CD4-positive, alpha-beta T cell treated with Interferon alpha-2 for 1 hour (primary cell): ENCODE results near the gene GPR17.

ENCODE experiments used
- DNase-seq, 2 donors: peaks; one replicate each; pipeline ENCODE4 v3.0.0-alpha.2; 2020 to 2022

GPR17 gene

DNA sequence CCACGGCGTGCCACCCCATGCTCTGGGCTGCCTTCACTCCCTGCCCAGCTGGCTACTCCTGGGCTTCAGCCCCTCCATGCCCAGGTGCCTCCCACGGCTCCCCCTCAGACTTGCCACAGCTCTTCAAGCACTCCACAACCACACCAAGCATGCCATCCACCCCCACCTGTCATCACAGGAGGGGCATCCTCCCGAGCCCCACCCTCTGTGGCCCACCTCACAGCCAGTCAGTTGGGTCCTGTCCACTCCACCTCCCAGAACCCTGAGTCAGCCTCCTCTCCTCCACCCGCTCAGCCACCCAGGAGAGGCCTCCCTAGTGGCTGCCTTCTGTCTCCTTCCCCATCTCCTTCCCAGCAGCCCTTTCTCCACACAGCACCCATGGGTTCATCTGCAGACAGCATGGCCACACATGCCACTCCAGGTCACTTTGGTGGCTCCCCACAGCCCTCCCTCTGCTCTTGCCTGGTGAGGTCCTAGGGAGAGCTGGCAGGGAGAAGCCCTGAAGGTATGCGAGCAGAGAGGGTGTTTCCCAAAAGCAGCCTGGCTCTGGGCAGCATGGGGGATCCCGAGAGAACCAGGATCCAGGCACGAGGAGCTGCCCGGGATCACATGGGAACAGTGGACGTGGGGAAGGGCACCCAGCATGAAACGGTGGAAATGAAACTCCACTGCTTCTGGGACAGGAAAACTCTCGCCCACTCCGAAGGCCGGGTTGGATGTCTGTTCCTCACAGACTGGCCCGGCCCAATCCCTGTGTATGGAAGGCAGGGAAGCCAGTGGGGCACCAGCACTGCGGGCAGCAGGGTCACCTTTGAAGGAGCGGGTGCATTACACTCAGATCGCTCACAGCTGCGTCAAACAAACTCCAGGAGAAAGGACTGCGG is 26.6 kb downstream of the GPR17 start:
- no peak for DNase-seq

GRCh38 chr2:127673291-127674069 is 27.5 kb downstream of the GPR17 start:
- no peak for DNase-seq

GRCh38 chr2:127674241-127675209 is 28.6 kb downstream of the GPR17 start:
- peak in 1 of 2 donors; percentile 15 for DNase-seq

- no peak for DNase-seq
Measured at GRCh38 chr2:127675331-127676261, 29.6 kb downstream of the GPR17 start, which contains the start of gene LIMS2. Gene LIMS2, minus strand, starts transcription at chr2:127675530. Its CDS starts 506 bp downstream, at chr2:127675024.

DNA sequence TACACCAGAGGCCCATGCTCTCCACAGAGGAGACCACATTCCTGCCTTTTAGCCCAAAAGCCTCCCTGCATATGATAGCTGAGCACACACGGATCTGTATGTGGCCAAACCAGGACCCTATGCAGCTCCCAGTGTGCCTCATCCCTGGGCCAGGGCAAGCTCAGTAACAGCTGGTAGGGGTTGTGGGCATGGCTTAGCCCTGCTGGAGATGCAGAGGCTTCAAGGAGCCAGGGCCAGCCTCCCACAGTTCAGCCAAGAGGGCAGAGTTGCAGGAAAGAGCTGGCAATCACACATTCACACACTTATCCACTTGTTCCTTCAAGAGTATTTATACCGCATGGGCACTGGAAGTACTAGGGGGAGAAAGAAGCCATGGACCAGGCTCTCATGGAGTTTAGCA is 31.0 kb downstream of the GPR17 start:
- DNase-seq: no peak

DNA sequence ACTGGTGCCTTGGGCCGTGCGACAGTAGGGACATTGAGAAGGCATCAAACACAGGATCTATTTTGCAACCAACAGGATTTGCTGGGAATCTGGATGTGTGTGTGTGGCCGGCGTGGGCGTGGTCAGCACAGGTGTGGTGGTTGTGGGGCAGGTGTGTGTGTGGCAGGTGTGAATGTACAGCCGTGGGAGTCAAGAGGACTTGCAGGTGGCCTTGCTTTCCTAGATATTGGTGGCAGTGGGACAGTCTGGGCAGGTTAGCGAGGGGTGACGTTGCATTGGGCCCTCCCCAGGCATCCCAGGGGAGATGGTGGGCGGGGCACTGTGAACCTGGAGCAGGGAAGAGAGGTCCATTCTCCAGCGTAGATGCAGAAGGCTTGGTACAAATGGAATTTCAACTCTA is 32.6 kb downstream of the GPR17 start:
- no peak for DNase-seq

DNA sequence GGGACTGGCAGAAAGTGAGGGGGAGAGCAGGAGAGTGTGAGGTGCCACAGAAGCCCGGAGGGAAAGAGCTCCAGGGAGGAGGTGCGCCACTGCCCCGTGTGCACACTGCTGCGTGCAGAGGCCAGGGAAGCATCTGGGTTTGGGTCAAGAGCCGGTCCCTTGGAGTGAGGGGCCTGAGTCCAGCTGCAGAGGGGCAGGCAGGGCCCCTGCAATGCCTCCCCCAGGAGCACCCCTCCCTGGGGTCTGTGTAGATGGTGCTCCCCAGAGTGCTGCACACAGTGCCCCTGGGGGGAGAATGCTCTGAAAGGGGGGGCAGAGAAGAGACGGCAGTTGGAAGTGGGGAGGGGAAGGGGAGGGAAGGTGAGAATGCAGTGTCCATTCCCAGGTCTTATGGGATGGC is 33.0 kb downstream of the GPR17 start:
- DNase-seq: no peak

DNA sequence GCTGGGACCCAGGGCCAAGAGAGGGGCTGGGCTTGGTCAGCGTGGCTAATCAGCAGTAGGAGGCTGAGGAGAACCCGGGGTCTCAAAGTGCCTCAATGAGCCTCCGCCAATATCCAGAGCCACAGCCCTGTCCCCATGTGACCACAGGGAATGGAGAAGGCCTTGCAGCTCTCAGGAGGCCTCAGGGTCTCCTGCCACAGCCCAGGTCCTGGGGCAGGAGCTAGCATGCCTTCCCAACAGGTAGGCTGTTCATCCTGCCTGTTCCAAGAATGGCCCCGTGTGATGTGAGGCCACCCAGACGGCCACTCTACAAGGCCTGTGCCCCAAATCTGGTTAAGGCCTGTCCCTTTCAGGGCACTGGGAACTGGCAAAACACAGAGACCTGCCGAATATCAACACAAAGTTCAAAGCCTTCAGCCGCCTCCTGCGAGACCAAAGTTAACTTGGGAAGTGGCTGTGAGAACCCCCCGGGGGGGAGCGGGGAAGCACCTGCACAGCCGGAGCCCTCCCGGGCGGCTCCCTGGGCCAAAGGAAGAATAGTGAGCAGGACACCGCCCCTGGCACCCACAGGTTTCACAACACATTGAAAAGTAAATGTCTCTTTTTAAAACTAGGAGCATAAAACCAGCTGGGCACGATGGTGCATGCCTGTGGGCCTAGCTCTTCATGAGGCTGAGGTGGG is 33.9 kb downstream of the GPR17 start:
- DNase-seq: no peak

DNA sequence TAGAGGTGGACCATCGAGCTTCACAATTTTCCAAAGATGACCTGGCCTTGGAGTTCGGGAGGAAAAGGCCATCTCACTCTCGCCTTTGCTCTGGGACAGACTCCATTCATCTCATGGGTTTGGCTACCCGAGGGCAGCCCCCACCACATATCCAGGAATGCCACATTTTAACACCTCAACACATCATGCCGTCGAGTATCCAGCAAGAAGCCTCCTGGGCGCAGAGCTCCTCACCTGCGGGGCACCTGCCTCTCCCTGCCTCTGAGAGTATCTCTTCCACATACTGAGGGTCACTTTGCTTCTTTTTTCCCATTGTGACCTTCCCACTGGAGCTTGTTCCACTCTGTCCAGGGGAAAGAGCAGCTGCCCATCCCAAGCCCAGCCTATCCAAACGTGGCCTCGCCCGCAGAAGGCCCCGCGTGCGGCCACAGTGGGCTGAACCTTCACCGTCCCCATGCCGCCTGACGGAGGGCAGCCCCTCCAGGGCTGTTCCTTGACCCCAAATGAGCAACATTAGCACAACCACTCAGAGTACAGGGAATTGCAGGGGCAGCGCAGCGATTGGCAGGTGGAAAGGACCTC is 34.8 kb downstream of the GPR17 start:
- no peak for DNase-seq

- DNase-seq: no peak
Measured at GRCh38 chr2:127681288-127681804, 35.4 kb downstream of the GPR17 start.

GRCh38 chr2:127681976-127682857 is 36.3 kb downstream of the GPR17 start:
- DNase-seq: no peak

DNA sequence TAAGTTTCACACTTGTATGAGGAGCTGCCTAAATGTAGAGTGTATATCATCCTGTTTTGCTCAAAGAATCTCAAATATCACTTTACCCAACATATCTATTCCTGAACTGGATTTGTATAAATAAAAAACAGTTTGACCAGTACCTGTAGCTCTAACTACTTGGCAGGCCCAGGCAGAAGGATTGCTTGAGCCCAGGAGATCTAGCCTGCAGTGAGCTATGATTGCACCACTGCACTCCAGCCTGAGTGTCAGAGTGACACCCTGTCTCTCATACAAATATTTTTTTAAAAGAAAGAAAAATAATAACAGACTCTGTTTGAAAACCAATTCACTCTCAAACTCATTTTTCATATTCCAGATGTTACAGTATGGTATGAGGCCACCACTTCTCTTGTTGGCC is 37.1 kb downstream of the GPR17 start:
- no peak for DNase-seq

DNA sequence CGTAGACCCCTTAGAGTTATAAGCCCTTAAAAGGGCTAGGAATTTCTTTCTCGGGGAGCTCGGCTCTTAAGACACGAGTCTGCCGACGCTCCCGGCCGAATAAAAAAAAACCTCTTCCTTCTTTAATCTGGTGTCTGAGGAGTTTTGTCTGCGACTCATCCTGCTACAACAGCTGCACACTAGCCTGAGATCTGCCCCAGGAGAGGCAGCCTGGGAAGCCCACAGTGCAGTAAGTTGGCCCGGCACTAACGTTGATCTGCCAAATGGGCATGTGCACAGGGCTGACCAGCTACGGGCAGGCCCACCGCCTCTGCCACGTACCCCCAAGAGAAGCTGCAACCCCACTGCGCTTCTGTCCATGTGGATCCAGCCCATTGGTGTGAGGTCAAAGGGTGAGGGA is 37.8 kb downstream of the GPR17 start:
- DNase-seq: no peak

- DNase-seq: no peak
Measured at GRCh38 chr2:127685410-127686080, 39.6 kb downstream of the GPR17 start.

DNA sequence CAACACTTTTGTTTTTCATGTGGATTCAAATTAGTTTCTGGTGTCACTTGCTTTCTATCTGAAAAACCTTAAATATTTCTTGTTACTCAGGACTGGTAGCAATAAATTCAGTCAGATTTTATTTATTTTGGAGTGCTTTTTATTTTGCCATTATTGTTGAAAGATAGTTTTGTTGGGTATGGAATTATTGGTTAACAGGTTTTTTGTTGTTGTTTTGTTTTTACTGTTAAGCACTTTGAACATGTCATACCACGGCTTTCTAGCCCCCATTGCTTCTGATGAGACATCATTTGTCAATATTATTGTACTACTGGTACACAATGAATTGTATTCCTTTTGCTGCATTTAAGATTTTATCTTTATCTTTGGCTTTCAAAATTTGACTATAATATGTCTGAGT is 42.5 kb downstream of the GPR17 start:
- no peak for DNase-seq

GRCh38 chr2:127690696-127691095 is 44.7 kb downstream of the GPR17 start:
- no peak for DNase-seq

DNA sequence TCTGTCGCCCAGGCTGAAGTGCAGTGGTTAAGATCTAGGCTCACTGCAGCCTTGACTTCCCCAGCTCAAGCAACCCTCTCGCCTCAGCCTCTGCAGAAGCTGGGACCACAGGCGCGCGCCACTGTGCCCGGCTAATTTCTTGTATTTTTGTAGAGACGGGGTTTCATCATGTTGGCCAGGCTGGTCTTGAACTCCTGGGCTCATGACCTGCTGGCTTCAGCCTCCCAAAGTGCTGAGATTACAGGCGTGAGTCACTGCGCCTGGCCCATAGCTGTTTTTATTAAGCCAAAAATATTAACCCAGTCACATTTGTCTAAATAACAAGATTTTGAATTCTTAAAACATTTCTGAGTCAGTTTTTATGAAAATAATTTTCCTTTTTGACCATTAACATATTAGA is 49.0 kb downstream of the GPR17 start:
- no peak for DNase-seq
